K562 (cell line): ENCODE results near the gene CORO2A. TPM values are rescaled to one million over a fixed set of nuclear protein-coding genes. Genes with fewer than 3 reads are reported as not detected.

Source experiments
- CCNT2 ChIP-seq: IDR thresholded peaks from 2 replicates; pipeline ENCODE4 v1.6.1; 2011; ENCODE audit warnings: borderline replicate concordance, low read depth, mild to moderate bottlenecking, moderate library complexity, mixed read lengths, low read length; ENCODE audit not compliant: insufficient read length; ENCODE audit errors: extremely low read depth
- CEBPB ChIP-seq: fragments of 450-650 bp; IDR thresholded peaks from 2 replicates; pipeline ENCODE4 v1.6.1; 2016; ENCODE audit warnings: missing genetic modification characterization, missing compliant biosample characterization
- MCM3 ChIP-seq: fragments of 450-650 bp; IDR thresholded peaks from 2 replicates; pipeline ENCODE4 v1.6.1; 2016
- MTA2 ChIP-seq: fragments of 450-650 bp; IDR thresholded peaks from 2 replicates; pipeline ENCODE4 v1.6.1; 2016; ENCODE audit warnings: low read depth
- RERE ChIP-seq: sonication (generic); formaldehyde crosslinking; IDR thresholded peaks from 2 replicates; pipeline ENCODE4 v1.8.0; 2023; ENCODE audit warnings: missing genetic modification reagents, mild to moderate bottlenecking, borderline replicate concordance
- SRSF9 ChIP-seq: fragments of 200-400 bp; formaldehyde crosslinking; IDR thresholded peaks from 2 replicates; pipeline ENCODE4 v1.6.1; 2017; ENCODE audit warnings: low read depth, low read length, borderline replicate concordance
- ZNF121 ChIP-seq: sonication (generic); formaldehyde crosslinking; conservative IDR thresholded peaks from 2 replicates; pipeline ENCODE4 v1.8.0; 2022; ENCODE audit warnings: missing genetic modification reagents
- polyA plus RNA-seq, 8 experiments: library from polyadenylated mRNA; depleted of rRNA in 4 of 8; stranded (reverse) in 5 of 8; unstranded in 3 of 8; fragments of >200 nt; fragmentation: Nextera tagmentation in 2 of 8; fragmentation: Illumina TruSeq in 1 of 8; extraction: Ambion mirVana in 2 of 8; extraction: Trizol in 1 of 8; gene quantifications; 2 replicates each; pipeline versions ENCODE4 v1.2.1 to v1.2.3, GENCODE V29; 2011 to 2014; ENCODE audit warnings: inconsistent platforms in 1 of 8, missing spikeins in 1 of 8
- total RNA-seq, 7 experiments: library from RNA; depleted of rRNA in 6 of 7; stranded (reverse); fragments of >200 nt in 6 of 7; fragmentation: Illumina TruSeq in 2 of 7; extraction: Trizol in 2 of 7; gene quantifications; 2 replicates each; pipeline versions ENCODE4 v1.2.1 to v1.2.3, GENCODE V29; 2011 to 2021; ENCODE audit warnings: low replicate concordance in 1 of 7

Gene CORO2A
- total and polyA plus RNA-seq, 9 of the 15 experiments (the other 6 are each of a cell fraction or from before 2014, with no cell fraction given), result 9.5 to 26.6 (median 18.0) TPM

GRCh38 chr9:98095401-98095800 is 97.0 kb downstream of the CORO2A start (continued):
- no peak for TF ChIP-seq RERE (CRISPR knock-in tag)
- TF ChIP-seq MTA2, result no peak
- TF ChIP-seq ZNF121 (CRISPR knock-in tag), result no peak
- no peak for TF ChIP-seq MCM3
- no peak for TF ChIP-seq CCNT2
- TF ChIP-seq SRSF9, result no peak
- no peak for TF ChIP-seq CEBPB (tag)
